Hematopoietic multipotent progenitor cell treated with erythropoietin and hydrocortisone succinate and interleukin-3 and kit ligand, for 8 days (in vitro differentiated cells): ENCODE measurements around the gene LAIR2.
A peak's percentile ranks its signal among the peaks of the same experiment; 100 is the strongest.
"Not testable (repeated sequence)": the region's sequence is repeated elsewhere in the genome, so short reads cannot be mapped to it uniquely, and the experiment has no call there.

Experiments
- DNase-seq: peaks from one replicate; pipeline ENCODE4 v3.0.0-alpha.2; 2015

LAIR2 gene

DNA sequence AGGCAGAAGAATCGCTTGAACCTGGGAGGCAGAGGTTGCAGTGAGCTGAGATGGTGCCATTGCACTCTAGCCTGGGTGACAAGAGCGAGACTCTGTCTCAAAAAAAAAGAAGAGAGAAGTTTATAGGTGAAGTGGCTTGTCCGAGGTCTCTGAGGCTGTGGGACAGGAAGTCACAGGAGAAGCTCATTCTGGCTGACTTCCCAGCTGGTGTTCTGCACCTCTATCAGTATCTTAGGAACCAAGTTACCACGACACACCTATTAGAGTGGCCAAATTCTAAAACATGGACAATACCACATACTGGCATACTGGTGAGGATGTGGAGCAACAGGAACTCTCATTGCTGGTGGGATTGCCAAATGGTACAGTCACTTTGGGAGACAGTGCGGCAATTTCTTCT, 7.3 kb upstream of the LAIR2 start:
- not testable (repeated sequence) for DNase-seq

GRCh38 chr19:54497747-54498450, 4.7 kb upstream of the LAIR2 start:
- DNase-seq: not testable (repeated sequence)

GRCh38 chr19:54498451-54498772, 4.2 kb upstream of the LAIR2 start:
- DNase-seq: not testable (repeated sequence)

GRCh38 chr19:54505542-54505941, 2.9 kb downstream of the LAIR2 start:
- DNase-seq: not testable (repeated sequence)

- no peak for DNase-seq
Observed at GRCh38 chr19:54506079-54506478, 3.4 kb downstream of the LAIR2 start.

DNA sequence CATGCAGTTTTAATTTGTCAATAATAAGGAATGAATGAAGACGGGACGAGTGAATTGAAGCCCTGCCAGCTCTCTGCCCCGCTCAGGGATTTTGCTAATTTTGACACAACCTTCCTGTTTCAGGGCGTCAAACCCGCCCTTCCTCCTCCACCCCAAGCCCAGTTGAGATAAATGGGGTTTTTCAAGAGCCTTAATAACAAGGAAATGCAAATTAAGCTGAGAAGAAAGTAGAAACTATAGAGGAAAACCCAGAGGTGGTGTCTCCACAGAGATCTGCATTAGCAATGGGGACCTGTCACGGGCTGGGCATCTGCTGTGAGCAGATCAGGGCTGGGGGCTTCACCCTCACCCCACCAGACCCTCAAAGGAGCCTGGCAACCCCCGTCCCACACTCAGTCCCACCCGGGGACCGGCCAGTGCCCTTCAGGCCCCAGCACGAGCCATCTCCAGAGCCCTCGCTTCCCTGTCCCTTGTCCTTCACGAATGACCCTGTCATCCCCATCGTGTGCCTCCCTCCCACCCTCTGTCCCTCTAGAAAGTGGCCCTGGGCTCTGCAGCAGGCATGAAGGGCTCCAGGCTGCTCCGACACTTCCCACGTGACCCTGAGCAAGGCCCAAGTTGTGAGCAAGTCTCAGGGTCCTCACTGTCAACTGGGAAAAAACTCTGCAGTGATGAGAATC, 4.5 kb downstream of the LAIR2 start:
- not testable (repeated sequence) for DNase-seq

DNA sequence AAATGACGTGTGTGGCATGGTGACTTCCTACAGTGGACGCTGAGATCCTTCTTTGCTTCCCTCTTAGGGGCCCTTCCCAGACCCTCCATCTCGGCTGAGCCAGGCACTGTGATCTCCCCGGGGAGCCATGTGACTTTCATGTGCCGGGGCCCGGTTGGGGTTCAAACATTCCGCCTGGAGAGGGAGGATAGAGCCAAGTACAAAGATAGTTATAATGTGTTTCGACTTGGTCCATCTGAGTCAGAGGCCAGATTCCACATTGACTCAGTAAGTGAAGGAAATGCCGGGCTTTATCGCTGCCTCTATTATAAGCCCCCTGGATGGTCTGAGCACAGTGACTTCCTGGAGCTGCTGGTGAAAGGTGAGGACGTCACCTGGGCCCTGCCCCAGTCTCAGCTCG, 5.2 kb downstream of the LAIR2 start:
- no peak for DNase-seq

DNA sequence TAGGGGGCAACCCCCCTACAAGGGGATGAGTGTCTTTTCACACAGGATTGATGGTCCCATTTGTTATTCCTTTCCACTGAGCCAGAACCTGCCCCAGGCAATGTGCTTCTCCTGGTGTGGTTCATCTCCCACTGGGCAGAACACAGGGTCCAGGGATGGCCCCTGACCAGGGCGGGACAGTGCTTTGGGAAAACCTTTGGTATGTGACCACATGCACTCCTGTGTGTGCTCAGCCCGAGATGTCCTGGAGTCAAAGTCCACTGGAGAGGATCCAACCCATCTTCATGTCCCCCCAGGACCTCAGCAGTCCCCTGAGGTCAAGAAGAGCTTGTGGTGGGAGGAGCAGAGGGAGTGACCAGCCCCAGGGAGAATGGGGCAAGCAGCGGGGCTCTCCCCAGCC, 5.9 kb downstream of the LAIR2 start:
- not testable (repeated sequence) for DNase-seq

GRCh38 chr19:54509200-54509940, 6.7 kb downstream of the LAIR2 start:
- DNase-seq: not testable (repeated sequence)

GRCh38 chr19:54515156-54515555, 12.5 kb downstream of the LAIR2 start:
- DNase-seq: no peak

DNA sequence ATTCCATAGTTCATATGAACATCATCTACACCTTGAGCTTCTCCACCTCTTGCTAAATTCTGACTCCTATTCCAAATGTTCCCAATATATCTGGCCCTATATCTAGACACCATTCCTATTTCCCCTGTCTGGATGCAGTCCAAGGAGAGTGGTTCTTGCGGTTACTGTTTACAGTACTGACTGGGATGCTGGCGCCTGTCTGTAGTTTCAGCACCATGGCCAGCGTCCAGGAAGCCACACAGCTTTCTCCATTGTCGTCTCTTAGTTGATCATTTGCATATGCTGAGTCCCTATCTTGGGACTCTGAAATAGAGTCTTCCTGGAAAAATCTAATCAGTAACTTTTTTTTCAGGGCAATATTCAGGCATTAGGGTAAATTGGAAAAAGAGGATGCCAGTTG, 14.9 kb downstream of the LAIR2 start:
- DNase-seq: peak; percentile 60

- DNase-seq: peak; percentile 2
Observed at GRCh38 chr19:54518844-54519243, 16.2 kb downstream of the LAIR2 start.

- no peak for DNase-seq
Observed at GRCh38 chr19:54521022-54521859, 18.6 kb downstream of the LAIR2 start.

- no peak for DNase-seq
Observed at GRCh38 chr19:54521860-54522513, 19.4 kb downstream of the LAIR2 start.

GRCh38 chr19:54523403-54523802, 20.8 kb downstream of the LAIR2 start:
- DNase-seq: no peak

DNA sequence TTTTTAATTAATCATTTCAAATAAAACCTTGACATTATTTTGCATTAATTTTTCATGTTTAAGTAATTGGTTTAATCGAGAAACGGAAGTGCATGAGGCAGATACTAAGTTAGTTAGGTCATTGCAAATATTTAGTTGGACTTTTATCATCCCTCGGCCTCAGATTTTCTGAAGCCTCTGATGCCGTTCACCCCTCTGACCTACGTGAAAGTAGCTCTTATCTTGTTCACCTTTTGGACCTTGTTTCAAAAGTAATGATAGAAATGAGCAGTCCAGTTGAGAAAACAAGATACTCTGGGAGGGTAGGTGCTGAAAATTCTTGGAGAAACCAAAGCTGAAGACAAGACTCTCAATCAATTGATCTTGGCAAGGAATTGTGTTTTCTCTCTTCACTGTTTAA, 23.0 kb downstream of the LAIR2 start:
- no peak for DNase-seq

- DNase-seq: no peak
Observed at GRCh38 chr19:54526972-54527371, 24.3 kb downstream of the LAIR2 start.

DNA sequence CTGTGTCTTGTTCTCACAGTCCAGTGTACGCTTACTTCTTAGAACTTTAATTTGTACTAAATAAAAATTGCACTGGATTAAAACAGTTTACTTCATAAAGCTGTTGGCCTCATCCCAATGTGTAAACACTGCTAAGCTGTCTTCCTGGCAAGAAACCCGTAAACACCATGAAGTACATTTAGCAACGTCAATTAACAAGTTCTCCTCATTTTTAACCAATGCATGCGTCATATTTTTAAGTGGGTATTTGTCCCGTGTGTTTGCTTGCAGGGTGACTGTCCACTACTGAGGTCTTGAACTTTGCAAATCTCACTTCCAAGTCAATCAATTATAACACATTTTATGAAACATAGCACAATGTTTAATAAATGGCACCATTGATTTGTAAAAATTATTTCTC, 28.2 kb downstream of the LAIR2 start:
- DNase-seq: no peak

DNA sequence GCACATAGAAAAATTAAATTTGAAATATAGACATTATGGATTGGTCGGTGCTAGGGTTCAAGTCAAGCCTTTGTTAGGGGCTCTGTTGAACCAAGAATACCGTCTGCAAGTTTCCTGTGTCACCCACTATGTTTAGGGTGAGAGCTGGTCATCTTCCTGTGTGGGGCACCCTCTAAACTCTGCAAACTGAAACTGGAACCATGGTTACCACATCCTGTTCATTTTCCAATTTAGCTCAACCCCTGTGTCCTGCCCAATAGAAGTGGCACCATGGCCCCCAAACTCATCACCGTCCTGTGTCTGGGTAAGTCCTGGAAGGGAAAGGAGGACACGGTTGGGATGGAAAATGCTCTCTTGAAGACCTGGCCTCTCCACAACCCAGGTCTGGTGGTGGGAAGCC, 29.9 kb downstream of the LAIR2 start:
- DNase-seq: no peak

DNA sequence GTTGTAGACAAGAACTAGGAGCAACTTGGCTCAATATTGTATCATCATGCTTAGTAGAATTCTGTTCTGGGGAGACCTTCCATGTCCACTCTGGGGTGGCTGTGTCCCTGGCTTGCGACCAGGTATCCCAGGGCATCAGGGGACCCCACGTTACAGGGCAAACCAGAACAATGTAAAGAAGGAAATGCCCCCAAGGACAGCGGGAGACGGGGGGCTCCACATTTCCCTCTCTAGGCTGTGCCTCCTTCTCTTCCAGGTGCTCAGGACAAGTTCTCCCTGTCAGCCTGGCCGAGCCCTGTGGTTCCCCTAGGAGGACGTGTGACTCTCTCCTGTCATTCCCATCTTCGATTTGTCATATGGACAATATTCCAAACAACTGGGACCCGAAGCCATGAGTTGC, 30.8 kb downstream of the LAIR2 start:
- no peak for DNase-seq

DNA sequence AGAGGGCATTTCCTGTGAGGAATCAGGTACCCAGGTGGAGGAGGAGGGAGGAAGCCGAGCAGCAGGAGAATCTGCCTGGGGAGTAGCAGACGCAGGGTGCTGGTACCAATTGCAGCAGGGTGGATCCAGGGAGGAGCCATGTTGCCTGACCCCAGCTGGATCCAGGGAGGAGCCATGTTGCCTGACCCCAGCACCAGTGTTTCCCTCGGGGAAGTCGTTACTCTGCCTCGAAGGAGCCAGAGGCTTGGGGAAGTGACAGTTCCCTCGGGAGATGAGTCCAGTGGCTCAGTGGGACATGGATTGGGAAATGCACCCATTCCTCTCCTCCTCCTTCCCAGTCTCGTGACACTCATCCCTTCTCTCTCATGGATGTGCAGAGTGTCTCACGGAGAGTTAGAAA, 31.5 kb downstream of the LAIR2 start:
- no peak for DNase-seq

- no peak for DNase-seq
Observed at GRCh38 chr19:54535601-54536000, 33.0 kb downstream of the LAIR2 start.

- DNase-seq: no peak
Observed at GRCh38 chr19:54536956-54537355, 34.3 kb downstream of the LAIR2 start.
